Thyroid gland (tissue), 4 donors: Measurements from ENCODE around the gene HOXC11. TPM values are rescaled to one million over a fixed set of nuclear protein-coding genes. Genes with fewer than 3 reads are reported as not detected.

Experiments
- DNase-seq, 2 donors: peaks; one replicate each; pipeline ENCODE4 v3.0.0-alpha.2; 2019
- H3K27ac ChIP-seq, 3 donors: fragments of 200-600 bp; sonication (generic); 1 replicate in 2 of 3; 2 replicates in 1 of 3; pipeline ENCODE4 v1.5.1; 2016 to 2019; ENCODE audit warnings: mild to moderate bottlenecking in 1 of 3, moderate library complexity in 1 of 3
- H3K27me3 ChIP-seq: fragments of 200-600 bp; sonication (generic); one replicate; pipeline ENCODE4 v1.5.1; 2019
- H3K36me3 ChIP-seq, 2 donors: fragments of 200-600 bp; sonication (generic); one replicate each; pipeline ENCODE4 v1.5.1; 2016 to 2019
- H3K4me1 ChIP-seq, 2 donors: fragments of 200-600 bp; sonication (generic); one replicate each; pipeline ENCODE4 v1.5.1; 2017 to 2019
- H3K4me3 ChIP-seq, 3 donors: fragments of 200-600 bp; sonication (generic); replicated peaks in 1 of 3; 1 replicate in 2 of 3; 2 replicates in 1 of 3; pipeline ENCODE4 v1.5.1; 2016; ENCODE audit warnings: mild to moderate bottlenecking in 1 of 3
- H3K9me3 ChIP-seq: fragments of 200-600 bp; sonication (generic); one replicate; pipeline ENCODE4 v1.5.1; 2017
- POLR2A ChIP-seq, 2 donors: fragments of 450-650 bp; IDR thresholded peaks; one replicate each; pipeline ENCODE4 v1.6.1; 2017; ENCODE audit warnings: antibody characterized with exemption in 2 of 2, mild to moderate bottlenecking in 2 of 2, moderate library complexity in 1 of 2
- WGBS, 2 donors: methylation state at CpG; one replicate each; pipeline ENCODE4 v1.1.5; 2017; 5-methylcytosine and 5-hydroxymethylcytosine counted together
- intact Hi-C: fragments of 100-400 bp; cut with DNase I; formaldehyde crosslinking; loops from one replicate; pipeline ENCODE4 v1.15.1; 2023
- total RNA-seq, 4 donors: library from RNA; depleted of rRNA; stranded (reverse); fragments of >200 nt; gene quantifications; one replicate each; pipeline ENCODE4 v1.2.3, GENCODE V29; 2016
- TF ChIP-seq, protein P1 (sequence below), 6 experiments: fragments of 200-600 bp in 3 of 6; fragments of 450-650 bp in 3 of 6; sonication (generic) in 3 of 6; IDR thresholded peaks; one replicate each; pipeline ENCODE4 v1.5.1; 2016 to 2019; ENCODE audit warnings: antibody characterized with exemption in 6 of 6, mild to moderate bottlenecking in 2 of 6, inconsistent platforms in 1 of 6, moderate library complexity in 1 of 6

HOXC11 gene
- total RNA-seq, 4 donors from 2014 or later = not detected

DNA sequence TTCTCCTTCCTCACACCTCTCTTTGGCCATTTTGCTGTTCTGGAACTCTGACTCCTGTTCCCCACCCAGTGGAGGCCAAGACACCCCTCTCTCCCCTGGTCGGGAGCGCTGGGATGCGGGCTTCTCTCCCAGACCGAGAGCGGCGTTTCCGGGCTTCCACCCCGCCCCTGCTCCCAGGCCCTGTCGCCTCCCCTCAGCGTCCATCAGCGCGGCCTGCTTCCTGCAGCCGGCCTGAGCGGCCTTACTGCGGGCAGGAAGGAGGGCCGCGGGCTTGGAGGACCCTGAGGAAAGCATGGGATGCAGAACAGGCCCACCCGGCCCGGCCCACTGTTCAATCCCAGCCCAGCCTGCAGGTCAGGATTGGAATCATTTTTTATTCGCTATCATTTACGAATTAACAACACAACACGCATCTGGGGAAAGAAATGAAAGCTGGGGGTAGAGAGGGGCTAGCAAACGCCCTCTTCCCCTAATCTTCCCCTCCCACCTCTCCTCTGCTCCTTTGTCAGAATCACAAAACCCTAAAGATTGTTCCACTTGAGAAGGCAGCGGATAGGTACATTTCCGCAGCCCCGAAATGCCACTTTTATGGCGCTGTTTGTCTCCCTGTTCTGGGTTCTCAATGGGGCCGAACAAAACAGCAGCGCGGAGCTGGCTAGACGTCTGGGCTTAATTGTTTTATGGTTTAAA is 32.1 kb downstream of the HOXC11 start:
- TF ChIP-seq, protein P1, sequence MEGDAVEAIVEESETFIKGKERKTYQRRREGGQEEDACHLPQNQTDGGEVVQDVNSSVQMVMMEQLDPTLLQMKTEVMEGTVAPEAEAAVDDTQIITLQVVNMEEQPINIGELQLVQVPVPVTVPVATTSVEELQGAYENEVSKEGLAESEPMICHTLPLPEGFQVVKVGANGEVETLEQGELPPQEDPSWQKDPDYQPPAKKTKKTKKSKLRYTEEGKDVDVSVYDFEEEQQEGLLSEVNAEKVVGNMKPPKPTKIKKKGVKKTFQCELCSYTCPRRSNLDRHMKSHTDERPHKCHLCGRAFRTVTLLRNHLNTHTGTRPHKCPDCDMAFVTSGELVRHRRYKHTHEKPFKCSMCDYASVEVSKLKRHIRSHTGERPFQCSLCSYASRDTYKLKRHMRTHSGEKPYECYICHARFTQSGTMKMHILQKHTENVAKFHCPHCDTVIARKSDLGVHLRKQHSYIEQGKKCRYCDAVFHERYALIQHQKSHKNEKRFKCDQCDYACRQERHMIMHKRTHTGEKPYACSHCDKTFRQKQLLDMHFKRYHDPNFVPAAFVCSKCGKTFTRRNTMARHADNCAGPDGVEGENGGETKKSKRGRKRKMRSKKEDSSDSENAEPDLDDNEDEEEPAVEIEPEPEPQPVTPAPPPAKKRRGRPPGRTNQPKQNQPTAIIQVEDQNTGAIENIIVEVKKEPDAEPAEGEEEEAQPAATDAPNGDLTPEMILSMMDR (IDR thresholded peaks at IDR 0.05) = no peak
- TF ChIP-seq POLR2A (IDR thresholded peaks at IDR 0.05) = no peak
- Histone ChIP-seq H3K9me3 (no peaks in the 10 kb centered on the region), H3K36me3 (no peaks in the 10 kb centered on the region), H3K4me3 (no peak overlapping the region), H3K4me1 (peaks cover 4 to 27% of the 10 kb centered on the region in 2 donors), H3K27me3 (peaks cover 76% of the 10 kb centered on the region), H3K27ac (no peak overlapping the region)
- intact Hi-C loops = loop anchor here (5.0 kb wide), 1 partner anchor 197 kb away; no protein-coding TSS in a partner anchor
- DNase-seq = no peak
- WGBS, 2 donors = 11 to 22% methylated on average over 26 to 31 of the region's 31 CpGs

DNA sequence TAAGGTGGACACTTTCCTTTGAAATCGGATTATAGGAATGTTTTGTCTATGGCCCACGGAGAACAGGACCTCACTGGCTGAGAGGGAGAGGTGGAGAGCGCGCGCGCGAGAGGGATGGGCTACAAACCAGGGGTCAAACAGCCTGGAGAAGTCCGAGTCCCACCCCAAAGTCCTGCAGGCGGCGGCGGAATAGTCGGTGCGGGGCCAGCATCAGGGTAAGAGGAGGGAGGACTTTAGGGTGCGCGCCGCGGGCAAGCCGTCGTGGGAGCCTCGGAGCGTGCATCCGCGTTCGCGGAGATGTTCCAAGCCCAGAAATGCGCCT is 32.6 kb downstream of the HOXC11 start:
- TF ChIP-seq POLR2A (IDR thresholded peaks at IDR 0.05) = no peak
- TF ChIP-seq, protein P1 (IDR thresholded peaks at IDR 0.05) = no peak
- Histone ChIP-seq H3K27ac (no peak overlapping the region), H3K36me3 (no peaks in the 10 kb centered on the region), H3K27me3 (peaks cover 71% of the 10 kb centered on the region), H3K4me1 (peaks cover 0 to 22% of the 10 kb centered on the region in 2 donors), H3K4me3 (no peak overlapping the region), H3K9me3 (no peaks in the 10 kb centered on the region)
- DNase-seq = no peak
- intact Hi-C loops = loop anchor here (5.0 kb wide), 1 partner anchor 197 kb away; no protein-coding TSS in a partner anchor
- 3 to 10% methylated on average over 25 to 26 of the region's 26 CpGs for WGBS, 2 donors

DNA sequence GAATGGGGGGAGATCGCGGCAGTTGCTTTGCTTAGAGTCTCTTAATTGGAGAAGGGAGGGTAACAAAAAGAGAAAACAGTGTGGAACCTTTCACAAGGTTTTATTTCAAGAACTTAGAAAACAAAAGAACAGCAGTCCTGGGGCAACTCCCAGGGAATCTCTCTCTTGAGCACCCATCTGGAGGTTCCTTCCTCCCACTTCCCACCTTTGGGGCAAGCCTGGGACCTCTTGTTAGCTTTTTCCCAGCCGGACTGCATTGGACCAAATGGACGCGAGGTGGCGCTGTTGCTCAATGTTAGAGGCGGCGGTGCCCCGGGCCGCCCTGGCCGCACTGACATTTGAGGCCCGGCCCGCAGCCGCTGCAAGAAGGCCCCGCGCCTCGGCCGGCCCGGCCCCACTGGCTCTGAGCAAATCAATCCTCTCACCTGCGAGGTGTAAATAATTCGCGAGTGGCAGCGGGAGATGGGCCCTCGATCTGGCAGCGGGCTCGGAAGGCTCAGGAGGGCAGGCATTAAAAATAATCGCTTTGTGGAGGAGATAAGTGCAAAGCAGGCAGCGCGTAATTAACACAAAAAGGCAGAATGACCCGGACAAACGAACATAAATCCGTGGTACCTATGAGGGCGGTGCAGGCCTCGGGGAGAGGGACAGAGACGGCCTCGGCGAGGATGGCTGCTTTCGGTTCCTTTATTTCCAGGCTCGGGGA is 33.1 kb downstream of the HOXC11 start:
- peaks cover 69% of the 10 kb centered on the region for H3K27me3 ChIP-seq
- WGBS, 2 donors = 8% methylated on average over 33 to 39 of the region's 39 CpGs
- TF ChIP-seq, protein P1 (IDR thresholded peaks at IDR 0.05) = peak; percentile 71 to 95 (median 90)
- TF ChIP-seq POLR2A (IDR thresholded peaks at IDR 0.05) = no peak
- H3K4me3 ChIP-seq = peak overlapping the region in 1 of 3 donors; percentile 10
- H3K9me3 ChIP-seq = no peaks in the 10 kb centered on the region
- intact Hi-C loops = loop anchor here (5.0 kb wide), 1 partner anchor 196 kb away; no protein-coding TSS in a partner anchor
- peaks cover 0 to 19% of the 10 kb centered on the region in 2 donors for H3K4me1 ChIP-seq
- H3K36me3 ChIP-seq = no peaks in the 10 kb centered on the region
- no peak overlapping the region for H3K27ac ChIP-seq
- DNase-seq = peak; percentile 86 to 90

GRCh38 chr12:54006559-54007220 is 33.8 kb downstream of the HOXC11 start:
- Histone ChIP-seq H3K4me1 (peaks cover 0 to 19% of the 10 kb centered on the region in 2 donors), H3K4me3 (peak overlapping the region in 1 of 3 donors; percentile 10), H3K27ac (no peak overlapping the region), H3K27me3 (peaks cover 66% of the 10 kb centered on the region), H3K9me3 (no peaks in the 10 kb centered on the region), H3K36me3 (no peaks in the 10 kb centered on the region)
- intact Hi-C loops = loop anchor here (5.0 kb wide), 1 partner anchor 196 kb away; no protein-coding TSS in a partner anchor
- 25 to 32% methylated on average over 21 to 22 of the region's 22 CpGs for WGBS, 2 donors
- TF ChIP-seq POLR2A (IDR thresholded peaks at IDR 0.05) = no peak
- TF ChIP-seq, protein P1 (IDR thresholded peaks at IDR 0.05) = no peak
- no peak for DNase-seq
